ENCODE results near the gene DENND1B. TPM values are rescaled to one million over a fixed set of nuclear protein-coding genes. Genes with fewer than 3 reads are reported as not detected.

The DENND1B gene
- total RNA-seq, 4 donors from 2014 or later, result 9.0 to 40.2 (median 10.8) TPM

GRCh38 chr1:197660389-197660788, 114.9 kb downstream of the DENND1B start:
- H3K27ac ChIP-seq, result peak overlapping the region in 2 of 4 donors; percentile 10 to 44
- no peaks in the 10 kb centered on the region for H3K36me3 ChIP-seq
- no peaks in the 10 kb centered on the region for H3K9me3 ChIP-seq
- no peak overlapping the region for H3K4me3 ChIP-seq
- DNase-seq (ENCODE audit: low spot score in 2 of 2), result no peak
- H3K4me1 ChIP-seq, result peaks cover 0 to 20% (median 0%) of the 10 kb centered on the region in 4 donors
- H3K27me3 ChIP-seq, result no peaks in the 10 kb centered on the region
- TF ChIP-seq POLR2A (IDR thresholded peaks at IDR 0.05) (no peak), EP300 (IDR thresholded peaks at IDR 0.05) (no peak), CTCF (IDR thresholded peaks at IDR 0.05) (no peak)

GRCh38 chr1:197659171-197659570, 116.1 kb downstream of the DENND1B start:
- Histone ChIP-seq H3K27me3 (no peaks in the 10 kb centered on the region), H3K27ac (no peak overlapping the region), H3K36me3 (no peaks in the 10 kb centered on the region), H3K9me3 (no peaks in the 10 kb centered on the region), H3K4me3 (peak overlapping the region in 1 of 4 donors; percentile 22), H3K4me1 (peaks cover 0 to 20% (median 0%) of the 10 kb centered on the region in 4 donors)
- DNase-seq (ENCODE audit: low spot score in 2 of 2), result no peak
- 42 to 50% methylated on average over 3 of the region's 3 CpGs for WGBS, 2 donors
- no peak for TF ChIP-seq EP300 (IDR thresholded peaks at IDR 0.05)
- no peak for TF ChIP-seq POLR2A (IDR thresholded peaks at IDR 0.05)
- no peak for TF ChIP-seq CTCF (IDR thresholded peaks at IDR 0.05)

GRCh38 chr1:197649188-197649587, 126.1 kb downstream of the DENND1B start:
- DNase-seq (ENCODE audit: low spot score in 2 of 2), result no peak
- Histone ChIP-seq H3K36me3 (peaks cover 0 to 3% (median 0%) of the 10 kb centered on the region in 3 donors), H3K27ac (no peak overlapping the region), H3K27me3 (no peaks in the 10 kb centered on the region), H3K4me3 (no peak overlapping the region), H3K4me1 (no peaks in the 10 kb centered on the region), H3K9me3 (no peaks in the 10 kb centered on the region)
- 79 to 80% methylated on average over 2 of the region's 2 CpGs for whole genome bisulfite sequencing, 2 donors
- TF ChIP-seq POLR2A (IDR thresholded peaks at IDR 0.05), result no peak
- no peak for TF ChIP-seq CTCF (IDR thresholded peaks at IDR 0.05)
- TF ChIP-seq EP300 (IDR thresholded peaks at IDR 0.05), result no peak

DNA sequence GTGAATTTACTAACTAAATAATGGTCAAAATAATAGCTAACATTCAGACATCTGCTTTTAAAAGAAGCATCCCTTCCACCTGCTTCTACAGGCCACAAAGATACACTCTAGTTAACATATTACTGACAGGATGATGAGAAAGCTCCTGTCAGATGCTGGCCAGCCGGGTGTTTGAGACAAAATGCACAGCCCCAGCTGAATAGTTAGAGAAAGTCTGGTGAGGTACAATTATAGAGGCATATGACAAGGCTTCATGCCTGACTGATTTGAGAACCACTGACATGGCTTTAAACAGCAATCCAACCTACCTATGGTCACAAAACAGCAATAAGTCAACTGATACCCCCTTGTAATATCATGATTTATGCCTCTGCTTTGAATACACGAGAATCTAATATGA, 137.0 kb downstream of the DENND1B start:
- Histone ChIP-seq H3K27ac (no peak overlapping the region), H3K4me3 (no peak overlapping the region), H3K9me3 (peaks cover 0 to 5% (median 1%) of the 10 kb centered on the region in 4 donors), H3K36me3 (peaks cover 0 to 30% (median 0%) of the 10 kb centered on the region in 3 donors), H3K4me1 (no peaks in the 10 kb centered on the region), H3K27me3 (no peaks in the 10 kb centered on the region)
- 86 to 87% methylated on average over 2 of the region's 2 CpGs for WGBS, 2 donors
- DNase-seq (ENCODE audit: low spot score in 2 of 2), result no peak
- TF ChIP-seq EP300 (IDR thresholded peaks at IDR 0.05) (no peak), POLR2A (IDR thresholded peaks at IDR 0.05) (no peak), CTCF (IDR thresholded peaks at IDR 0.05) (no peak)

DNA sequence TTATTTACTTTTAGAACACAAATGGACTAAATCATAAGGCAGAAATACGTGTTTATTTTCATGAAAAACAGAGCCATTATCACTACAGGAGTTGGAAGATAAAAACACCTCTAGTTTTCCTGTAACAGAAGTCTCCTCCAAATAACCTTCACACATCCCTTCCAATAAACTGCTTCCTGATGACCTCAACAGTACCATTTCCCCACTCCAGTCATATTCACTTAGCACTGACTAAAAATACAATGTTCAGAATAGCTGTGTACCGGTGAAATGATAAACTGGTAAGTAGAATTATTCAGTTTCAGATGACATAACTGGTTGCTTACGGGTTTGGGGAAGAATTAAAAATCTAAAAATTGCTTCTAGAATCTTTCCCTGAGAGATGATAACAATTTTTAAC, 137.9 kb downstream of the DENND1B start:
- Histone ChIP-seq H3K9me3 (peaks cover 0 to 10% (median 3%) of the 10 kb centered on the region in 4 donors), H3K27me3 (no peaks in the 10 kb centered on the region), H3K4me1 (no peaks in the 10 kb centered on the region), H3K27ac (no peak overlapping the region), H3K36me3 (peaks cover 0 to 38% (median 0%) of the 10 kb centered on the region in 3 donors), H3K4me3 (no peak overlapping the region)
- DNase-seq (ENCODE audit: low spot score in 2 of 2), result no peak
- TF ChIP-seq POLR2A (IDR thresholded peaks at IDR 0.05) (no peak), EP300 (IDR thresholded peaks at IDR 0.05) (no peak), CTCF (IDR thresholded peaks at IDR 0.05) (no peak)
- 74 to 78% methylated on average over 3 of the region's 3 CpGs for WGBS, 2 donors
